Measurements from ENCODE around the gene KCNF1. TPM values are rescaled to one million over a fixed set of nuclear protein-coding genes. Genes with fewer than 3 reads are reported as not detected.

Gene KCNF1
- total and polyA plus RNA-seq, 2 of the 8 experiments (the other 6 are each of a cell fraction or from before 2014, with no cell fraction given), result 0.48 to 1.5 TPM

Small RNA genes within 50 kb of the gene (small RNA-seq; reads per million reads assigned to genes)
- not detected for gene AC079587.1 (ENCODE audit: insufficient read depth)

Other genes with a start within 250 kb of the KCNF1 start
- 36.9 and 39.5 TPM in 2 replicates for gene NOL10, start 222.0 kb upstream of the KCNF1 start, total RNA-seq (2021; fragmentation: NEBNext Ultra II Directional; extraction: Animal tissue kit (Norgen Biotek cat#: 25700))
- gene NOL10, start 222.0 kb upstream of the KCNF1 start, polyA plus RNA-seq (2011; rRNA removed), result 11.1 and 14.4 TPM in 2 replicates
- gene ATP6V1C2, start 190.3 kb upstream of the KCNF1 start, total RNA-seq (2021; fragmentation: NEBNext Ultra II Directional; extraction: Animal tissue kit (Norgen Biotek cat#: 25700)), result 0.63 and 0.74 TPM in 2 replicates
- gene ATP6V1C2, start 190.3 kb upstream of the KCNF1 start, polyA plus RNA-seq (2011; rRNA removed), result 0.29 and 0.36 TPM in 2 replicates
- gene PDIA6, start 99.1 kb upstream of the KCNF1 start, total RNA-seq (2021; fragmentation: NEBNext Ultra II Directional; extraction: Animal tissue kit (Norgen Biotek cat#: 25700)), result 383 and 384 TPM in 2 replicates
- gene PDIA6, start 99.1 kb upstream of the KCNF1 start, polyA plus RNA-seq (2011; rRNA removed), result 140 and 181 TPM in 2 replicates
- 6.1 and 8.7 TPM in 2 replicates for gene SLC66A3, start 243.5 kb downstream of the KCNF1 start, total RNA-seq (2021; fragmentation: NEBNext Ultra II Directional; extraction: Animal tissue kit (Norgen Biotek cat#: 25700))
- gene SLC66A3, start 243.5 kb downstream of the KCNF1 start, polyA plus RNA-seq (2011; rRNA removed), result 27.8 and 31.1 TPM in 2 replicates